Stimulated activated CD4-positive, alpha-beta T cell treated with anti-CD3 and anti-CD28 coated beads, TNF-alpha, amount 100 ng/mL, for 24 hours (primary cell): ENCODE results near the gene SEMA3F.
"Not testable (repeated sequence)": the region's sequence is repeated elsewhere in the genome, so short reads cannot be mapped to it uniquely, and the experiment has no call there.

Experiments used
- DNase-seq, 3 experiments: peaks; one replicate each; pipeline ENCODE4 v3.0.0-alpha.2; 2020; ENCODE audit warnings: low read depth in 3 of 3

SEMA3F gene

DNA sequence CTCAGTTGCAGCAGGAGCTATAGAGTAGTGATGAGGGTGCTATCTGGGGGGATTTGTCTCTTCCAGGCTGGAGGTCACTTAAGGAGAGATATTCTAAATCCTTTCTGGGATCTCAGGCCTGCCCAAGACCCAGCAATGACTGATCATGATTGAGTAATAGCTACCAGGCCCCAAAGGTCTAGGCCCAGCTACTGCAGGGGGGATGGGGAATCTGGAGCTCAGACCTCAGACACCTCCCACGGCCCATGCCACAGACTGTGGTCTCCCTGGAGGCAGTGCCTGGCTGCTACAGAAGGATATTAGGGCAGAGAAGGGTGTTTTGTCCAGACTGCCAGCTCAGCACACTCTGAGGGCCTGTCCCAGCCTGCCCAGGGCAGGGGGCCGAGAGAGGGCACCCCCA, 56.8 kb downstream of the SEMA3F start:
- DNase-seq = peak in 1 of 3 experiments; percentile 25

DNA sequence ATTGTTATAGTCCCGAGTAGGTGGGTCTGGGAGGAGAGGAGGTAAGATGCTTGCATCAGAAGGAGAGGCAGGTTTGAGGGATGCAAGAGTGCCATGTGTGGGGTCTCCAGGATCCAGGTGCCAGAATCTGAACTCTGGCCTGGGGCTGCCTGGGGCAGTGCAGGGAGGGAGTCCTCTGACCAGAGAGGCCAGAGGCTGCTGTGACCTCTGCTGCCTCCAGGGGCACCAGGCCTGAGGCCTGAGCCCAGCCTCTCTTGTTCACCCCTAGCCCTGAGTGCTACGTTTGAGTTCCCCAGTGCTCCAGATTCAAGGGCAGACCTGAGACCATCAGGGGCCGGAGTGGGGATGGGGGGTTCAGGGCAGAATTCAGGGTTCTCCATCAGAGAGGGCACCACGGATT, 57.4 kb downstream of the SEMA3F start:
- DNase-seq = no peak

DNA sequence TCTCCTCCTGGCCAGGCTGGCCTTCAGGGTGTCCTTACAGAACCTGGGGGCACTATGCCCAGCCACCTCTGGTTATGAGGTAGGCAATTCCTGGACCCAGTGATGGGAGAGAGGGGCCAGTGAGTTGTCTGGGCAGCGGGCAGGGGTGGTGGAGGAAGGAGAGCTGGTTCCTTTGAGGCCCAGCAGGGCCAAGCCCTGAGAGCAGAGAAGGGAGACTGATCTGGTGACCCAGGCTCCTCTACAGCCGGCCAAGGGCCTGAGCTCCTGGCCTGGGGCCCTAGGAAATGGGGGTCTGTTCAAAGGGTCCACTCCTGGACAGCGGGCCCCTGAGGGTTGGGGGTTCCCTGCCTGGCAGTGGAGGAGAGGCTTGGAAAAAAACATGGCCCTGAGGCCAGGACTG, 57.8 kb downstream of the SEMA3F start:
- DNase-seq = no peak

DNA sequence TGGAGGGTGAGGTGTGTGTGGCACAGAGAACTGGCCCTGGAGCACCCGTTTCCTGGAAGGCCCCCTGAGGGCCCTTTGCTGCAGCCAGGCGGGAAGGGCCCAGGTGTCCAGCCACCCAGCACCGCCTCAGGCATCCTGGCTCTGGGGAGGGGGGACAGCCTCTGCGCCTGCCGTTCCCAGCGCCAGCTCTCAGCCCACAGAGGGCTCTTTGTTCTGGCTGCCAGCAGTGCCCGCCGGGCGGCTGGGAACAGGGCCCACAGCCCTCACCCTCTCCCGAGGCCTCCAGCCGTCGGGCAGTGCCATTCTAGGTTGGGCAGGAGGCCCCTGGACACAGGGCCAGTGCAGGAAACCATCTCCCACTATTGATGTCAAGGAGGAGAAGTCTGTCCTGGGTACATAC, 58.2 kb downstream of the SEMA3F start:
- DNase-seq = no peak

DNA sequence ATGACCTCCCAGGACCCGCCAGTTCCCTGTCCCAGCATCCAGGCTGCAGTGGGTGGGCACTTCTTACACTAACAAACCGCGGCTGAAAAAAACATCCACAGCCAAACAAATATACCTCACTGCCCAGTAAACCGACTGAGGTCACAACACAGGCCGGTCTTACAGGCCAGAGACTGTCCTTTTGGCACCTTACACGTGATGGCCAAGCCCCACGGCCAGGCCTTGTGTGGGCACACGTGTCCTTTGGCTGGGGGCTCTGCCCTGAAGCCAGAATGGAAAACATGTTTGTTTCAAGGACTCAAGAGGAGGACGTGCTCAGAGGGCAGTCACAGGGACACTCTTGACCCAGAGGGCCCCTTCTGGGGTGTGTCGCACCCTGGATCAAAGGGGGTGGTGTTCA, 59.7 kb downstream of the SEMA3F start:
- no peak for DNase-seq

DNA sequence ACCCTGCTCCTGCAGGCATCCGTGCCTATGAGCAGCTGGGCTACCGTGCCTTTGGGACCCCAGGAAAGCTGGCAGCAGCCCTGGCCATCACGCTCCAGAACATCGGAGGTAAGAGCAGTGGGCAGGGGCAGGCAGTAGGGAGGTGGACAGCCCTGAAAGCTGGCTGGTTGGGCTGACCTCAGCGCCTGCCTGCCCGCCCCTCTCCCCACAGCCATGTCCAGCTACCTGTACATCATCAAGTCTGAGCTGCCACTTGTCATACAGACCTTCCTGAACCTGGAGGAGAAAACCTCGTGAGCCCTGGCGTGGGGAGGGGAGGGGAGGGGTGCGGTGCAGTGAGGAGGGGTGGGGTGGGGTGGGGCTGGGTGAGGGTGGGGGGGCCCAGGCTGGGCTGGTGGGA, 60.4 kb downstream of the SEMA3F start:
- DNase-seq = no peak

DNA sequence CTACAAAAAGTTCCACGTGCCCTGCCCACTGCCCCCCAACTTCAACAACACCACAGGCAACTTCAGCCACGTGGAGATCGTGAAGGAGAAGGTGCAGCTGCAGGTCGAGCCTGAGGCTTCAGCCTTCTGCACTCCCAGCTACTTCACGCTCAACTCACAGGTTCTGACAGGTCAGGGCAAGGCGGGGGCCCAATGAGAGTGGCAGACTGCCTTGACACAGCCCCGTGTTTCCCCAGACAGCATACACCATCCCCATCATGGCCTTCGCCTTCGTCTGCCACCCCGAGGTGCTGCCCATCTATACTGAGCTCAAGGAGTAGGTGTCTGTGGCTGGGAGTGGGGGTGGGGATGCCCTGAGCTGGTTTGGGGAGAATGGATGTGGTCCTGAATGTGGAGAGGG, 62.6 kb downstream of the SEMA3F start:
- DNase-seq = no peak

DNA sequence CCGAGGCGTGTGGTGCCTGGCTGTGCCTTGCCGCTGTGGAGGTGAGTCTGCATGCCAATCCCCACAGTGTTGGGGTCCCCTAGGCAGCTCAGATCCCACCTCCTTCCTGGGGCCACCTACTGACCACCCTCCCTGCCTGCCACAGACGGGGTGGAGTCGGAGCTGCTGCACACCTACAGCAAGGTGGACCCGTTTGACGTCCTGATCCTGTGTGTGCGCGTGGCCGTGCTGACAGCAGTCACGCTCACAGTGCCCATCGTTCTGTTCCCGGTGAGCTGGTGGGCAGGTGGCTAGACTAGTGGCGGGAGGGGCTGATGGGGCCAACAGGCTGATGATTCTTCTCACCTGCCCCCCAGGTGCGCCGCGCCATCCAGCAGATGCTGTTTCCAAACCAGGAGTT, 63.3 kb downstream of the SEMA3F start:
- no peak for DNase-seq

DNA sequence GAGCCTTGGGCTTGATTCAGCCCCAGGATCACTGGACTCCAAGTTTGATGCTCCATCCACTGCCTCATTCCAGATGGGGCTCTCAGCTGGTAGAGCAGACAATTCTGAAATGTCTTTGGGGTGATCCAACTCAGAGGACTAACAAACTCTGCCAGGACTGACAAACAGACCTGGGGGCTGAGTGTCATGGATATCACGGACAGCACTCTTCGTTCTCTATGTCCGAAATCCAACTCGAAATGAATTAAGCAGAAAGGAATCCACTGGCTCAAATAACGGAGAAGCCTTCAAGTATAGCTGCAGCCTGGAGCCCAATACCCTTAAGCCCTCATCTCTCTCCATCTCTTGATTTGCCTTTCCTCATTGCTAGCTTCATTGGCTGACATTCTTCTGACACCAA, 64.2 kb downstream of the SEMA3F start:
- DNase-seq = no peak

DNA sequence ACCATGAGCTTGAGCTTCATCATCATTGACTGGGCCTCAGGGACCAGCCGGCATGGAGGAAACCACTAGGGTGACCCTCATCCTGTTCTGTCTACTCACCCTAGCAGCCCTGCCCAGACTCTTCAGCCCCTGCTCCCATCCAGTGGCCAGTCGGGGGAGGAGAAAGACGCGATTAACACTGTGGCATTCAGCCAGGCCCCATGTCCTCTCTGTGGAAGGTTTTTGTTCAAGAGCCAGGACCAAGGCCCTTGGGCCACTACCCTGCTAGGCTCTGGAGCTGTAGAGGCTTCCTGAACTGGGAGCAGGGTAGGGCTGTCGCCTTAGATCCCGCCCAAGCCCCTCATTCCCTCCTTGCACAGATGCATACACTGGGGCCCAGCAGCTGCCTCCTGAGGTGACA, 65.0 kb downstream of the SEMA3F start:
- DNase-seq = no peak

DNA sequence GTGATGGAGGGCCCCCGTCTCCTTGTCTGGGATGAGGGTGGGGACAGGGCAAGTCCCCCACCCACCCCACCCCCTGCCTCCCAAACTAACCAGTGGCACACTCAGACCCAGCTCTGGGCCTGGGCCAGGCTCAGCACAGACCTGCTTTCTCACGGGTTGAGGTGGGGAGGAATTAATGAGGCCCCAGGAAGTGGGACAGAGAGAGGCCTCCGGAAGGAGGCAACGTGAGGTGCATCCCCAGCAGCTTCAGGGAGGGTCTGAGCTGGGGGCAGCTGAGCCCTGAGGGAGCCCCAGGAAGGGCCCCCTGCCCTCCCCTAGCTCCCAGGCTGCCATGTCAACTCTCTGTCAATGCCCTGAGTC, 65.9 kb downstream of the SEMA3F start:
- DNase-seq = no peak

DNA sequence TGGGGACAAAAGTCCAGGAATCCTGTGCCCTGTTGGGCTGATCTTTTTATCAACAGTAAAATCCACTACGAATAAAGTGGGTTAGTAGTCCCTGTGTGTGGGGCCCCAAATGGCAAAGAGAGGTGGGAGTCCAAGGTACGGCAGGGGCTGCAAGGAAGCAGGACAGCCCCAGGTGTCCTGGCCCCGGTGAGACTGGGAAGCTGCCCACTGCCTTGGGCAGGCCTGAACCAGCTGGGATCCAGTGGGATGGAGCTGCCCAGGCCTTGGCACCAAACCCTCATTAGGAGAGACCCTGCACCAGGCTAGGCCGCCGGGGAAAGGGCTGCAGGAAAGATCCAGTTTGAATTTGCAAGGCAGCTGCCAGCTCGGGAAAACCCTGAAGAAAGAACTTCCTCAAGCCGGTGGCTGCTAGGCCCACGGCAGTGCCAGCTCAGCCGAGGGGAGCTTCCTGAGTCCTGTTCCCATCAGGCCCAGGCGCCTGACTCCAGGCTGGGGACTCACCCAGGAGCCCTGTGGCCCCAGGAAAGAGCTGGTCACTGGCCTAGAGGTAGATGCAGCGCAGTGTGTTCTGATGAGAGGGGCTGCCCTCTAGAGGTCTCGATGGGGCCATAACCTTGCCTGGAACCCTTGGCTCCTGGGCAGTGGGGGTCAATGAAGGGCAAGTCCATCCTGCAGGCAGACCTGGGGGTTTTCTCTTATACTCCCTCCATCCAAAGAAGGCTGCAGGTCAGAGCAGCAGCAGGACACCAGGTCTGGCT, 66.5 kb downstream of the SEMA3F start:
- DNase-seq = no peak

DNA sequence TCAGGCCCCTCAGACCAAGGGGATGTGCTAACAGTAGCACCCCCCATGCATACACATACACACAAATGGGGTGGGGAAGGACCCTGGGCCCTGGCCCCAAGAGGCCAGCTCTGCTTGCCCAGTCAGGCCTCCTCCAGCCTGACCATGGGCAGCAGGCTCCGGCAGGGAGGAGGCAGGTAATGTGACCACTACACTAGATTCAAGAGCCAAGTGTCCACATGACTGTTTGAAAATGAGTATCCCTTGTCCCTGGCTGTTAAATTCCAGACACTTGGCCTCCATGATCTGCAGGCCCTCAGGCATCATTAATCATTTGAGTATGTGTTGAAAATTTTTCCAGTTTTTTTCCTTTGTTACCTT, 67.0 kb downstream of the SEMA3F start:
- DNase-seq = no peak

DNA sequence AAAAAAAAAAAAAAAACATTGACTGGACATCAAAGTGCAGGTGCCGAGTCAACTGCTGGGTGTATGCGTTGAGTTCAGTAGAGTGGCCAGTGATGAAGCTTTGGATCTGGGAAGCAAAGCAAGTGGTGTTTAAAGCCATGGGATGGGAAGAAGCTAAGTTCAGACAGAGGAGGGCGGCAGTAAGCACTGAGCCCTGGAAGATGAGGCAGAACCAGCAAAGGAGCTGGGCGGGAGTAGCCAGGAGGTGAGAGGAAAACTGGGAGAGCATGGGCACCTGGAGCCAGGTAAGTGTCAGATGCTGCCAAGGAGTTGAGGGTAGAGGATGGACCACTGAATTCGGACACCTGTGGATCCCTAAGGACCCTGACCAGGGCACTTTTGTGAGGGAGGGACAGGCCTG, 69.5 kb downstream of the SEMA3F start:
- DNase-seq = no peak

DNA sequence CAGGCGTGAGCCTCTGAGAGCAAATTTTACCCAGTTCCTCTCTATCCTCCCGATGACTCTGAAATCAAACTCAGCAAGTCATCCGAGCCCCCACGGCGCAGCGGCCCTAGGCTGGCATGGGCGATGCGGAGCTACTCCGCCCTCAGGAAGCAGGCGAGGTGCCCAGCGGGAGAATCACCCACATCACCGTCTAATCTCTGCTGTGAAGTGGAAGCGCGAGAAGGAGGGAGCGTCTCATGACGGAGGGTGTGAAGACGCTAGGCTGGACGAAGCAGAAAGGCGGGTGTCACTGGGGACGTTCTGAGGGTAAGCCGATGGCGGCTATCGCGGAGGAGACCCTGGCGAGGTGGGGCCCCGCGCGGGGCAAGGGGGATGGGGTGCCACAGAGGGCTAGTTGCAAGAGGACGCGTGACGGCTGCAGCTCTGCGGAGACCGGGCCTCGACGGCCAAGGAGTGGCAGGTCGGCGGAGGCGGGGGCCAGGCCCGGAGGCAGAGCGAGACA, 71.8 kb downstream of the SEMA3F start:
- DNase-seq = peak in 1 of 3 experiments; percentile 30

DNA sequence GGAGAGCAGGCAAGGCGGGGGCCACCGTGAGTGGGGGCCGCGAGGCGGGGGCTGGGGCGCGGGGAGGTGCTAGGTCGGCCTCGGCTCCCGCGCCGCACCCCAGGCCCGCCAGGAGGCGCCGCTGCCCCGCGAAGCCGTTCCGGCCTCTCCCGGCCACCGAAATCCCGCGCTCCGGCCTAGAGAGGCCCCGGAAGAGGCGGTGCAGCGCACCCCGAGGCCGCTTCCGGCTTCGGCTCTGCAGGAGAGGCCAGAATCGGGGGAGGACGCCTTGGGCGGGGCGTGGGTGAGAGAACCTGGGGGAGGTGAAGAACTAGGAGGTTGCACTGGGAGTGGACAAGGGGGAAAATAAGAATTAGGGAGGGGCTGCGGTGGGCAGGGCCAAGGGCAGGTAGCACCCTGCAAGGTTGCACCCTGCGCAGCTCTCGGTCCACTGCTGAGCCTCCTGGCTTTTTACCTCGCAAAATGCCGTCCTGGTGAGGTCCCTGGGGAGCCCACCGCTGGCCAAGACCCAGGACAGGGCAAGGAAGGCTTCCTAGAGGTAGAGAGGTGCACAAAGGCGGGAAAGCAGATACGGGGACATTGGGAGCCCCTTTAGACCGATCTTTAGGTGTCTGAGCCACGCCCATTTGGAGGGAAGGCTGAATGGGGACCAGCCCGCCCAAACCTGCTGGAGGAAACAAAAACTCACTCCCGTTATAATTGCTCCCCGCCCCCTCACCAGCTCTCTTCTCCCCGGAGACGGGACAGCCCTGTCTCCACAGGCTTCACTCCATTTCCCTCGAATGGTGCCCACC, 72.5 kb downstream of the SEMA3F start:
- peak; percentile 78 to 89 (median 82) for DNase-seq

DNA sequence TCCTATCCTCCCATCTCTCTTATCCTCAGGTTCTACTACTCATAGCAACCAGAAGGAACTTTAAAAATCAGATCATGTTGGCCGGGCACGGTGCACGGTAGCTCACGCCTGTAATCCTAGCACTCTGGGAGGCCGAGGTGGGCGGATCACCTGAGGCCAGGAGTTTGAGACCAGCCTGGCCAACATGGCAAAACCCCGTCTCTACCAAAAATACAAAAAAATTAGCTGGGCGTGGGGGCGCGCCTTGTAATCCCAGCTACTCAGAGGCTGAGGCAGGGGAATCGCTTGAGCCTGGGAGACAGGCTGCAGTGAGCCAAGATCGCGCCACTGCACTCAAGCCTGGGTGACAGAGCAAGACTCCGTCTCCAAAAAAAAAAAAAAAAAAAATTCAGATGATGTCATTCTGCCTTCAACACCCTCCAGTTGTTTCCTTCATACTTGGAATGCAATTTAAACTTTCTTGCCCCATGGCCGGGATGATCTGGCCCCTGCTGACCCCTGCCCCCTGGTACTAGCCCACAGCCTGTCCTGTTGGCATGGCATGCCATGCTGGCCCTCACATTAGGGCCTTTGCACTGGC, 73.2 kb downstream of the SEMA3F start:
- DNase-seq = not testable (repeated sequence)

DNA sequence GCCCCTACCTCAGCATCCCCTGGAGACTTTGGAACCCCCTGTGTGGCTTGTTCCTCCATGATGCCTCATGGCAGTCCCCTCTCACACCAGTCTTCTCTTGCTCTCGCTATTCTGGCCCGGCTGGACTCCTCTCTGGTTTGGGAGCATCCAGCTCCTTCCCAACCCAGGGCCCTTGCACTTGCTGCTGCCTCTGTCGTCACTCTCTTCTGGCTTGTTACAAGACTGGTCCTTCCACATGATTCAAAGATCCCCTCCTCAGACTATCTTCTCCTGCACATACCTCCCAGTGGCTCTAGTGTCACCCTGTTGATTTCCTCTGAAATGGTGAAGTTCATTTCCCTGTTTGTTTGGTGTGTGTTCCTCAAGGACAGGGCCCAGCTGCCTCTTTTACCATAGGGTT, 74.4 kb downstream of the SEMA3F start:
- no peak for DNase-seq

DNA sequence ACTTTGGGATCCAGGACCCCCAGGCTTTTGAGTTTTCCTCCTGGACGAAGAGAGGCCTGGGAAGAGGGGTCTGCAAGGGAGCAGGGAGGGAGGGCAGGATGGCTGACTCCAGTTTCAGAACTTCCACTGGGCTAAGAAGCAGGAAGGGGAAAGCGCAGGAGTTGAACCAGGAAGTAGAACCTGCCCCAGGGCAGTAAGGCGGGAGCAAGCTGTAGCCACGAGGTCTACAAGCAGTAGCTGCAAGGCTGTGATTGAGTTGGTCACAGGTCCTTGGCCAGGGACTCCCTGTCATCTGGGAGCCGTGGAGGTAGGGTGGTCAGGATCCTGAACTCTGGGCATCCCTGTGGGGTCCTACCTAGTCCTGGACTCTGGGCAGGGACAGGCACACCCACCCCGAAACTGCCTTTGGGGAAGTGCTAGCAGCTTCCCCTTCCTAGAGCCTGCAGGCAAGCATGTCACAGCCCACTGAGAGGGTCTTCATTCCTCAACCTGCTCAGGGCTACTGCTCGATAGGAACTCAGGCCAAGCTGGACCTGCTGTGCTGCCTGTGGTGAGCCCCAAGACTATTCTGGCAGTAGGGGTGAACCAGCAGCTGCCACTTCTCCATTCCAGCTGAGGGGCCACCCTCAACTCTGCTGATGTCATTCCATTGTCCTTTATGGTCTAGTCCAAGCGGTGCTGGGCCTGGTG, 75.1 kb downstream of the SEMA3F start:
- no peak for DNase-seq

DNA sequence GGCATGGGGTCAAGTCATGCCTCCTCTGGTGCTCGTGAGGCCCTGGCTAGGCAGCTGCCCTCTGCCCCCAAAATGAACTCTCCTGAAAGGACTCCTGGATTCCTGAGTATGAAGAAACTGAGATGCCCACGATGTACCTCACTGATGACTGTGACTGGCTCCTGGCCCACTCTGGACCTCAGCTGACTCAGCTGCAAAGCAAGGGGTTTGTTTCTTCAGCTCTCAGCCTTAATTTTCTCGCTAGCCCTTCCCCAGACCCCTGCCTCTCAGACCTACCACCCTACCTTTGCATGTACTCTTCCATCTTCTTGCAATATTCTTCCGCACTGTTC, 75.6 kb downstream of the SEMA3F start:
- DNase-seq = no peak

DNA sequence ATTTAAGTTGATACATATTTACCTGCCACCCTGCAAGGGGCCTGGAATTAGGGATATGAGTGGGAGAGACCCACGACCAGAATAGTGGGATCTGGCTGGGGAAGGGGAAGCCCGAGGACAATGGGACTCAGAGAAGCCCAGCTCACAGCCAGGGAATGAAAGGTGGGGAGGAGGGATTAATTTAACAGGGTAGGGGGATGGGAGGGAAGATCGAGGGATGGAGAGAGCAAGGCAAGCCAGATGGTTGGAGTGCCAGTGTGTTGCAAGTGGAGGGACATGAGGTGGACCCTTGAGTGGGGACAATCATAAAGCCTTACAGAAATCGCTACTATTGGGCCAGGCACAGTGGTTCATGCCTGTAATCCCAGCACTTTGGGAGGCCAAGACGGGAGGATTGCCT, 76.5 kb downstream of the SEMA3F start:
- no peak for DNase-seq

DNA sequence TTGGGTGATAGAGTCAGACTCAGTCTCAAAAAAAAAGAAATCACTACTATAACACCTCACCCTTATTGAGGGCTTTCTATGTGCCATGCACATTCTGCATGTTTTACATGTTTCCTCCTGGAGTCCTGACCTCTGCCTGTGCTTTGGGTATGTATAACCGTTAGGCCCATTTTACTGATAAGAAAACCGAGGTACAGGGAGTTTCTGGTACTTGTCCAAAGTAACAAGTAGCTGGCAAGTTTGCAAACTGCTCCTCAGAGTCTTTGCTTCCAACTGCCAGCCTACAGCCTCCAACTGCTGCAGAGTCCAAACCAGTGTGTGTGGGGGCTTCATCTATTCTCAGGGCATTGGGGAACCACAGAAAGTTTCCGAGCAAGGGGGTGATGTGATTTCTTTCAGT, 77.2 kb downstream of the SEMA3F start:
- no peak for DNase-seq

DNA sequence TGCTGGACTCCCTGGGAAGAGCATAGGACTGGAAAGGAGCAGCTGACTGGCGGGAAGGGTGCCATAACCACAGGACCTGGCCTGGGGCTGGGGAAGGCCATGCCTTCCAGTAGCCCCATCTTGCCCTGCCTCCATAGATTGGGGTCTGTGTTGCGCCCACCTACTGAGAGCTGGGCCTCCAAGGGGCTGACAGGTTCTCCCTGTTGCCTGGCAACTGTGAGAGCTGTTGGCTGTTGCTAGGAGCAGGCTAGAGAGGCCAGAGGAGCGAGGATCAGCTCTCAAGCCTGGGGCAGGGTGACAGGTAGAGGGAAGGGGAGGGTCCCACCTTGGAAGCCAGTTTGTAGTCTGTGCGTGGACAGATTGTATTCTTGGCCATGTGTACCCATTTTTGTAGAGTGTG, 78.1 kb downstream of the SEMA3F start:
- no peak for DNase-seq
